DMS53 (cell line): ENCODE data around the gene DHX15.
"Not testable (repeated sequence)": the region's sequence is repeated elsewhere in the genome, so short reads cannot be mapped to it uniquely, and the experiment has no call there.

ENCODE experiments used
- DNase-seq: peaks from one replicate; lab custom pipeline; 2025; lab: John Stamatoyannopoulos, UW

DHX15 gene

DNA sequence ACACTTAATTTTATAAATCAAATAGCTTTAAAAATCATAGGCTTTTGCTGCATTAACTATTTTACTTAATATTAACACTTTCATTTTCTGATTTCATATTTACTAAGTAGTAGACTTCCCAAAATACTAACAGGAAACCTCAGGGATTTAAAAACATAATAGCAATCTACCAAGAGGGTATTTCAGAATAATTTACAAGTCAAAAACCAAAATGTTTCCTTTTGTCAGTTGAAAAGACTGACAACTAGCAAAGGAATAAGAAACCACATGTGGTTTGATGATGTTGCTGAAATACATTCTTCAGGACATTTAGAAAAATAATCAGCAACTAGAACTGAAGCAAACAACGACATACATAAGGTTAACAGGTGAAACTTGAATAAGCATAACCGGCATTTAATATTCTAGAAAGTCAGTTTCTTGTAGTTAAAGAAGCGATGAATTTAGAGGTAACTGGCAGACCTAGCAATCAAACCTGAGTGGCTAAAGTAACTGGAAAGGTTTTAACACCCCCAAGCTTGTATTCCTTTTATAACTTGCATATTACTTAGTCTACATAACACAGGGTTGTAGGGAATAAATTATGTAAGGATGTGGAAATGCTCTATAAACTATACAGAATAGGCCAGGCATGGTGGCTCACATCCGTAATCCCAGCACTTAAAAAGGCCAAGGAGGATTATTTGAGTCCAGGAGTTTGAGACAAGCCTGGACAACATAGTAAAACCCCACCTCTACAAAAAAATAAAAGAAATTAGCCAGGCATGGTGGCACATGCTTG lies 40.0 kb downstream of the DHX15 start:
- DNase-seq: no peak

DNA sequence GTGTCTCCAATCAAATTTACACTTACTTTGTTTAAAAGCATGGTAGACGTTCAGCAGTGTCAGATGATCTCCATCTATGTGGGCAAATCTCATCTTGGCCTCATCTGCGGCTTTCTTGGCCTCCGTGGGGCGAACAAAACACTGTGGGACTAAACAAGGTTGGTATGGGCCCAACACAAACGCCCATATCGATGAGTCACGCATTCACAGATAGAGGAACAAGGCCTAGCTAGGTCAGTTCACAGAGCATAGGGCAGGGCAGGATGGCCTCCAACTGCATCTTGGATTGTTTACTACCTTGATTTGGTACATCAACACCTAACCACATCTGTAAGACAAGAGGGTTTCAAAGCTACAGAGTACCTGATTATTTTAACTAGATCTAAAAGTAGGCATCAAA lies 47.3 kb downstream of the DHX15 start:
- no peak for DNase-seq

DNA sequence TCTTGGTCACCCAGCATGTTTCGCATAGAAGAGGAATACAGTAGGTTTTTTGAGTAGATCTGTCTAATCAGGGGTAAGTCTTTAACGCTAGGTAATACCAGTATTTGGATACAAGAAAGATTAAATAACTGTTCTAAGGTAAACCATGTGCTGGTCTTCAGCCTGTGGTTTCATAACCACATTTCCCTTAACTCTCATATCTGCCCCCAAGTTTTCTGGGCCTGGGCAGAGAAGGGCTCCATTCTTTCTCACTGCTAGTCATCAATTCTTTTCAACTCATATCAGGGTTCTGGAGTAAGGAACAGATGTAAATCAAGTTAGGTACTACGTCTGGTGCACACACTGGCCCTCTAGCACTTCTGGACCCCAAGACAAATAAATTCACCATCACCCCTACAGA lies 49.0 kb downstream of the DHX15 start:
- no peak for DNase-seq

DNA sequence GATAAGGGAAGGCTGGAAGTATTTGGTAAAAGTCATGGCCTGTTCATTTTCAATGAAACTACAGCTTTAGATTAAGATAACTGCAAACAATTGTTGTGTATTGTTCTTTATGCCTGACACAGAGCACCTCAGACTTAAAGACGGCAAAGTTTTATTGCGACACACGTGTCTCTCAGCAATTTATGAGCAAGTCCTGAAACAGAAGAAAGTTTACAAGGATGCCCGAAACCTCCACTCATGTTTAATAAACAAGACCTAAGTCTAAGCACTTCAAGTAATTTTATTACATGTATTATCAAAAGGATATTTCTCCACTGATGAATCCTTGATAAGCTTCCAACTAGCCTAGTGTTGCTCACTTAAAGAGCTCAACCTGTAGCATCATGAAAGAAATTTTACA lies 51.0 kb downstream of the DHX15 start:
- DNase-seq: no peak

DNA sequence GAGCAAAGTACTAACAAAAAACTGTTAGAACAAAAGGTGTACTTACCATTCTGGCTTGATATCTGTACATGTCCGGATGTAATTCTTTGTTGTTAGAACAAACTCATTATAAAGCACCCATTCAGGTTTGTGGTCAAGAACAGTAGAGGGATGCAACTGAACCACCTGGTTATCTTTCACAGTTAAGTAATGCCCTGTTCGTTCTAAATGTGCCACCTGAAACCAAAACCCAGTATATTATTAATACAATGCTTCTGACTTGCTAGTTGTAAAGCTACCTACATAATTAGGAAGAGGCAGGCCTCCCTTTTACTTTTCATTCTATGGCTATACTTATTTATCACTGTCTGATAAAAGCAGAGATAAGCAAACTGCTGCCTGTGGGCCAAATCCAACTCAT lies 54.8 kb downstream of the DHX15 start:
- no peak for DNase-seq

DNA sequence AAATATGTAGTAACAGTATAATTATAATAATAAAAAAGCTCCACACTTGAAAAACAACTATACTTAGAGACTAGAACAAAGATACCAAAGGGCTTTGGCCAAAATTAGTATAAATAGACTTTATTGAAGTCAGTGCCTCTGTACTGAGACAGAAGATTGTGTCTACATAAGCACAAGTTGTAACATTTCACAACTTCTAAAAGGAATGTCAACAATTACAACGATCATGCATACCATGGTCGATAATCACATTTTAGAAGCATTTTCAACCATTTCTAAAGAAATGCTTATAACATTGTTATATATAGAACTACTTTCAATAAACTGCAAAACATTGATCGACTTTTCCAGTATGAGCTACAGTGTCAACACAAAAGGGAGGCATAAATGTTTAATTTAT lies 57.0 kb downstream of the DHX15 start:
- DNase-seq: no peak

DNA sequence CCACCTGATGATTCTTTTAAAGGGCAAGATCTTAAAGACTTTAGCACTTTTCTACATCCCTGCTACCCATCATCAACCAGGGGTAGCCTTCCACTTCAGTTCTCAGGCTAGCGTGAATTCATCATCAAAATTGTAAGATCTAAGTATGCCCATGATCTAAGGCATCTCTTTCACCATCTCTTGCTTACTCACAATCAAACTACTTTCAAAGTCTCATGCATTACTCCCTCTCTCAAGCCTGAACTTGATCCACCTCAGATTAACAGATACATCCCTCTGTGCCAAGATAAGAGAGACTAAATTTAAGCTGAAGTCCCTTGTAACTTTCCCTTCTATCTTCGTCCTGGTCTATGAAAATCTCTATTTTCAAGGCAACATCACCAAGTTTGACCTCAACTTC lies 62.8 kb downstream of the DHX15 start:
- DNase-seq: no peak

DNA sequence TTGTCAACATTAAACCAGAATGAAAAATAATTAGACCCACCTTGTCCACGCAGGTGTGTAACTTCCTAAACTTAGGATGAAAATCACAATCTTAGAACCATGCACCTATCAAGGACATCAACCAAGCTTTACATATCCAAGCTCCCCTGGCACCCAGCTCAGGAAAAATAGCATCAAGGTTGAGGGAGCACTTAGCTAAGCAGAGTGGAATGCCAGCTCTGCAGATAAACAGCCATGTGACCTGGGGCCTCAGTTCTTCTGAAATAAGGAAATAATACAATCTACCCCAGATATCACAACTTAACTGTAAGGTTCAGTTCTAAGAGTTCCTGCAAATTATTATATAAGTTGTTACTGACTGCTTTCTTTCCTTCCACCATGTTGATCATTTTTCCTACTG lies 64.7 kb downstream of the DHX15 start:
- no peak for DNase-seq

DNA sequence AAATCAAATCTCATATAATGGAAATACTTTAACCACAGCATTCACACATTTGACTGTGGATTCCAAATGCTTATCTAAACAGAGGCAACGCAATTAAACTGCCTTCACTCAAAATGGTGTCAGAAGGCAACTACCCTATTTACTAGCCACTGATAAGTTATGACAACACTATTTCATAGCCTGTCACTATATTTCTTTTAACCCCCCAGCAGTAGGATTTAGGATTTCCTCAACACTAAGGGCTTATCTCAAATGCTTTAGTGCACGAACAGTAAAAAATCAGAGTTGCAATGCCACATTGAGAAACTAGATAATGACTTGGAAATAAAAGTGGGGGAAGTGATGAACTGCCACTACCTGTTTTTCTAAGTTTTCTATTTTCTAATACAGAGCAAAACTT lies 66.7 kb downstream of the DHX15 start:
- DNase-seq: no peak

DNA sequence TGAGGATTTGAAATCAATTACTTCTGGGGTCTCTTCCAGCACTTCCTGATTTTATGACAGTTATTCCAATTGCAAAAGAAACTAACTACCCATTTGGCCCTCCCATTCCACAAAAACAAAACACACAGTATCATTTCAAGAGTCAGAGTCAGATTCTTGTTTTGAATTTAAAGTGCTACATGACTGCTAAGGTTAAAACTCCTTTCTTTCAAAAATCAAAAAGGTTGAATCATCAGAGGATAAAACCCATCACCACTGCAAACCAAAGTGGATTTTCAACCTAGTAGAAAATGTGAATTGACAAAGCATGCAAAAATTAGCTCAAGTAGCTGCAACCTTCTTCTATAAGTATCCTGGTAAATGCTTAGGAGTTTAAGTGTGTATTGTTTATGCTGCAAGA lies 67.4 kb downstream of the DHX15 start:
- no peak for DNase-seq

DNA sequence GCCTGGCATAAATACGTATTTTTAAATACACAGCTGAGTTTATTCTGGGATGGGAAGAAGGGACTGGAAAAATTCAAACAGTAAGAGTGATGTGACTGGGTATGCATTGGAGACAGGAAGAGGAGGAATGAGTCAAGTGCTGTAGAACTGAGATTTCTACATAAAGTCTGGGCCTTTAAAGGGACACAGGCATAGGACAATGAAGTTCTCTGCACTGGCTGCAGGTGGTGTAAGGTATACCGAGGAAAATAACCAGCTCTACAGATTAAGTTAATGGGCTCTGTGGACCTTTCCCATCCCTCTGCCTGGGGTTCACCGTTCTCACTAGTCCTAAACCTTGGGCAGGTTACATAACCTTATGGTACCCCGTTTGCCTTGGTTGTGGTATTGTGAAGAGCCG lies 68.7 kb downstream of the DHX15 start:
- DNase-seq: peak; percentile 19

DNA sequence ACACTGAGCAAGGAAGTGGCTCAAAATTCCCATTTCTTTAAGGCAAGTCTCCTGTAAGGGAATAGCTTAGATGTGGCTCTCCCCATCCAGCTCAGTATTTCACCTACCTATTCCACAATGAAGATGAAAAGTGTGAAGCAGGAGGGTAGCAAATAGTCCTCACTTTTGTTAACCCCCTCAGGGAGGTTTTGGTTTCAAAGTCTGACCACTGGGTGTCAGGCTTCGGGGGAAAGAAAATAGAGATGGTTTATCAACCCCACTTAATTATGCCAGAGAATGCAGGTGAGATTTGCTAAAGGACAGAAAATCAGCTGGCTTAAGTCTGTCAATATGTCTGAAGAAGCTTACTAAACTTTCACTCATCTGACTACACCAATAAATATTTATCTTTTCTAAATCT lies 69.5 kb downstream of the DHX15 start:
- DNase-seq: peak; percentile 33

DNA sequence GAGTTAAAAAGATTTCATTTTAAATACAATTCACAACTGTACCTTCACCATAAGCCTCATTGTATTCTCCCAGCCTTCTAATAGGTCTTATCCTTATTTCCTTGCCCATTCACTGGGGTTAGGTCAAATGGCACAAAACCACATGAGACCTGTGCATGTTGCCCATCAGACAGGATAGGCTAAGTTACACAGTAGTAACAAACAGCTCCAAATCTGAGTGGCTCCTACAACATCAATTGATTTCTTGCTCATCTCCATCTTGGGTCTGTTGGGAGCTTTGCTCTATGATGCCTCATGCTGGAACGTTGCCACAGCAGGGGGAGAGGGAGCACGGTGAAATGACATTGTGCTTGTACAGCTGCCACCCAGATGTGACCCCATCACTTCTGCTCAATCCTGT lies 70.6 kb downstream of the DHX15 start:
- peak; percentile 29 for DNase-seq

DNA sequence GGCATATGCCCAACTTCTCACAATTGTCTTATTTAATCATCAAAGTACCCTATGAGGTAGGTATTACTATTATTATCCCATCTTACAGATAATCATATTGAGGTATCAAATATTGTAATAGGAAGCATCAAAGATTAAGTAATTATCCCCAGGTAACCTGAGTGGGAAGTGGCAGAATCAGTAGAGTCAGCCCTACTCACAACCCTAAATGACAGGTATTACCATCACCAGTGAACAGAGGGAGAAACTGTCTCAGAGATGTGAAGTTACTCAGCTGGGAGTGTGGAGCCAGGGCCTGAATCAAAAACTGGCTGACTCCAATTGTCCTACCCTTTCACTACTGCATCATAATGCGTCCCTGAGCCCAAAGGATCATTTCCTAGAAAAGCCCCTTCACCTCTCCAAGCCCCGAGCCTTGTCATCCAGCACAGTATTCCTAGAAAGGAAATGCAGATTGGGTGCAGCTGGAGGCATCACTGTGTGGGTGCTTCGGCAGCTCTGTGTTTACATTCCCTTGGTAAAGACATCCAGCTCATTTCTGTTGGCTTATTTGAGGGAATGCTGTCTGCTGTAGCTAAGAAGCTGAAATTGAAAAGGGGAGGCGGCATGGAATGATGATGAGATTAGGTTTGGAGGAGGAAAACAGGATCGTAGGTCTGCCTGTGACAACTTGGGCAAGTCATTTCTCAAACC lies 72.8 kb downstream of the DHX15 start:
- DNase-seq: no peak

DNA sequence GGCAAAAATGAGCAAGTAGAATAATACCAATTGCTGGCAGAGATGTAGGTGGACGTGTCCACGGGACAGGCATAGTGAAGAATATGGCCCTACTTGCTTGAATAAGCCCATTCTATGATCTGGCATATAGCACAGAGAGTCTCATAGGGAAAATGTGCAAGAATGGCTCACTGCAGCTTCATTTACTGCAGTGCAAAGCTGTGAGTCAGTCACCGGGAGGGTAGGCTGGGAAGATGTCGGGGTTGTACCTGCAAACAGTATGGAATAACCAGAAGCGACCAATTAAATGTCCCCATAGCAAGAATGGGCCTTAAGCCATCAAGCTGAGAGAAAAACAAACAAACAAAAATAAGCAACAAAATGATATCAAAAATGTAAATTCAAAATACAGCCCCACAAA lies 74.3 kb downstream of the DHX15 start:
- DNase-seq: no peak

DNA sequence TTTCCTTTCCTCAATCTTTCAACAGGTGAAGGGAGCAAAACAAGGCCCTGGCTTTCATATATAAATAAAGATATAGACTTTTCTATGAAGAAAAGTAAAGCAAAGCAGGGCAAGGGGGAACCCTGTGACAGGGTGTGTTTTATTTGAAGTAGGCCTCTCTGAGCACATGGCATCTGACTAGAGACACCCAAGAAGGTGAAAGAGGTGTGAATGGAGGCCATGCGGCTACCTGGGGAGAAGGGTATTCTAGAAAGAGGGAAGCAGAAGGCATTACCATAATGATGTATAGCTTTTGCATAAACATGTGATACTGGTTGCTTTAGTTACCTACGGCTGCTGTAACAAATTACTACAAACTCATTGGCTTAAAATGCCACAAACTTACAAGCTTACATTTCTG lies 75.8 kb downstream of the DHX15 start:
- no peak for DNase-seq

DNA sequence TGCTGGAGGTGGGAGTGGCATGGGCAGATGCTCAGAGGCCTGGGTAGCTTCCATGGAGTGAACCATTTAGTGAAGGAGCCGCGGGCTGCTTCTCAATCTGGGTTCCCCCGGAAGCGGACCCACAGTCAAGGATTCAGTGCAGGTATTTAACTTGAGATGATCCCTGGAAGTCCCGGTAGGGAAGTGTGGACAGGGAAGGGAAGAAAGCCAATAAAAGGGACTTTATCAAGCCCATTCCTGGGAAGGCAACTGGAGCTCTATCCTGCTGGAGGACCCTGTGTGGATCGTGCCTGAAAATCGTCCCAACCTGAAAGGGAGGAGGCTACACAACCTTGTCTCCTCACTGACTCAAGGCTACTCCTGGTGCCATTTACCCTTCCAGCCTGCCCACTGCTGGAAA lies 76.9 kb downstream of the DHX15 start:
- no peak for DNase-seq

DNA sequence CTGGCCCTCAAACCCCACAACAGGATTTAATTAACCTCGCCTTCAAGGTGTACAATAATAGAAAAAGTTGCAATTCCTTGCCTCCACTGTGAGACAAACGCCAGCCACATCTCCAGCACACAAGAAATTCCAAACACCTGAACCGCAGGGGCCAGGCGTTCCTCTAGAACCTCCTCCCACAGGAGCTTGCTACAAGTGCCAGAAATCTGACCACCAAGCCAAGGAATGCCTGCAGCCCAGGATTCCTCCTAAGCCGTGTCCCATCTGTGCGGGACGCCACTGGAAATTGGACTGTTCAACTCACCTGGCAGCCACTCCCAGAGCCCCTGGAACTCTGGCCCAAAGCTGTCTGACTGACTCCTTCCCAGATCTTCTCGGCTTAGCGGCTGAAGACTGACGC lies 81.3 kb downstream of the DHX15 start:
- not testable (repeated sequence) for DNase-seq

DNA sequence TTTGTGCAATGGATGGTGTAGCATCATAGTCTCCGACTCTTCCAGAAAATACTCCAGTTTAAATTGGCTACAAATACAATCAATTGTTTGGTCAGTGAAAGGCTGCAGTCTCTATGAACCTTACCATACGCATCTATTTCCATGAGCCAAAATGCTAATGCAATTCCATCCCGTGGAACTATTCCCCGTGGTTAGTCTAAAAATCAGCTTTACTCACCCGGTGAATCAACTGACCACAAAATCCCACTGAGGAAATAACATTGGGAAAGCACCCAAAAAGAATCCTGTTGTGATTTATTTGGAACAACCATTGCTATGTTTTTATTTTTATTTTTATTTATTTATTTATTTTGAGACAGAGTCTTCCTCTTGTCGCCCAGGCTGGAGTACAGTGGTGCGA lies 87.1 kb downstream of the DHX15 start:
- DNase-seq: no peak

DNA sequence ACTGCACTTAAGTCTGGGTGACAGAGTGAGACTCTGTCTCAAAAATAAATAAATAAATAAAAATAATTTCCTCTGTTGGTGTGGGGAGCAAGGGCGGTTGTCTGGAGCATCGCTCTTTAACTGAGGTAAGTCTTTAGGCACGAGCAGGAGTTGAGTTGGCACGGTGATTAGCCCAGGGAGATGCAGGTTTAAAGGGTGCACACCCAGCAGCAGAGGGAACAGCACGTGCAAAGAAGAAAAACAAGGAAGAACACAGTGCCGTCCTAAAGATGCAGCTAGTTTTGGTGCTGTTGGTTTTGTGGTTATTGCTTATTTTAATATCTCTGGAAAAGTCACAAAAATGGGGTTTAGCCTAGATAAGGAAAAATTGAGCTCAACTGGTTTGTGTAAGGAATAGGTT lies 87.8 kb downstream of the DHX15 start:
- DNase-seq: no peak

DNA sequence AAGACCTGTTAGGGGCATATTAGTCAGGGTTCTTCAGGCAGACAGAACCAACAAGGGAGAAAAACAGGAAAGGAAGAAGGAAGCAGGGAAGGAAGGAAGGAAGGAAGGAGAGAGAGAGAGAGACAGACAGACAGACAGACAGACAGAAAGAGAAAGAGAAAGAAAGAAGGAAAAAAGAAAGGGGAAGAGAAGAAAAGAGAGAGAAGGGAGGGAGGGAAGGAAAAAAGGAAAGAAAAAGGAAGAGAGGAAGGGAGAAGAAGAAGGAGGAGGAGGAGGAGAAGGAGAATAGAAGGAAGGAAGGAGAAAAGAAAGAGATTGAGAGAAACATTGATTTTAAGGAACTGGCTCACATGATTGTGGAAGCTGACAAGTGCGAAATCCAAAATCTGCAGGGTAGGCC lies 89.0 kb downstream of the DHX15 start:
- DNase-seq: no peak

DNA sequence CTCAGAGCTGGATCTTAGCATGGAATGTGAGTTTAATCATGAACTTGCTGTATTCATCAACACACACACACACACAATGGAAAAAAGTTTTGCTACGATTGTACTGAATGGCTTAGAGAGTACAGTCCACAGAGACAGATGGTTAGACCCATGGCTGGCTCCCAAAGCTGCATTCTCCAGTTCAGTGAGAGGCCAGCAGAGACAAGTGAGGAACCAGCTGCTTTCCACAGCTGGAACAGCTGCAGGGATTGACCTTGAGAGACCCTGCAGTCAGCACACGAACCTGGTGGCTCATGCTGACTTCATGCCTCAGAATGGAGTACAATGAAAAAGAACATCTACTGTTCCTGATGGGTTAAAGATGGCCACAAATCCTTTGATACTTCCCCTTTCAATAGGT lies 94.5 kb downstream of the DHX15 start:
- DNase-seq: no peak

DNA sequence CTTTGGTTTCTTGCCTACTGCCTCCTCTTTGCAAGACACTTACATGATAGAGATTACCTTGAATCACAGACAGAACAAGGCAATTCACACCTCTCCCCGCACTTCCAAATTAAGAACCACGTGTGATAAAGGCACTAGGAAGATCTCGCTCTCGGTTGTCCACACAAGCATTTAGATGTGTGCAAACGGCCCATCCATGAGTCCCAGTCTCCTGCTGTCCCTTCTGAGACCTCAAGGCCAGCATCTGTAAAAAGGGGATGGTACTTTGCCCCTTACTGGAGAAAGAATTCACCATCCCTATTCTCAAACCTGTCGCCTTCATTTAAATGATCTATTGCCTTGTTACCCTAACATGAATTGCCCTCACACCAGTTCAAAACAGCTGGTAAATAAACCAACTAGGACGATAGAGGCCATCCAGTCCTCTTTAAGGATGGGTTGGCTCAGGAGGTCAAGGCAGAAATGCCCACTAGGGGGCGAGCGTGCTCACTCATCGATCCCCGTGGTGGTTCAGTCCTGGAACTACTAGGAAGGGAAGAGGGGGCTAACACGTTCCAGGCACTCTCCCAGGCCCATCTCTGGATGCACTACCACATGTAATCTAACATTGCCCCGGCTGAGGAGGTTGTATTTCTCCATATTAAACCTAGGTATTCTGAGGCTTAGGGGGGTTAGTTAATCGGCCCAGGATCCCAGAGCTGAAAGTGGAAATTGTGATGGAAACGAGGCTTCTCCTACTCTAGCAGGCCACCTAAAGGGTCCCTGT lies 95.8 kb downstream of the DHX15 start:
- peak; percentile 82 for DNase-seq
